Karpas-422 (cell line): Measurements from ENCODE around the gene ZFHX2. TPM values are rescaled to one million over a fixed set of nuclear protein-coding genes. Genes with fewer than 3 reads are reported as not detected.

Source experiments
- total RNA-seq: library from RNA; depleted of rRNA; stranded (reverse); fragments of >200 nt; shearing (Covaris generic); gene quantifications from 2 replicates; pipeline ENCODE4 v1.2.3, GENCODE V29; 2014; ENCODE audit warnings: low replicate concordance; rRNA removed

Gene ZFHX2
- total RNA-seq, 1 experiment from 2014 or later = 0.07 TPM

Other genes starting within 250 kb of the ZFHX2 start
- 48.3 and 70.4 TPM in 2 replicates for gene PPP1R3E, start 248.9 kb downstream of the ZFHX2 start, total RNA-seq
- 15.1 and 18.3 TPM in 2 replicates for gene BCL2L2, start 244.9 kb downstream of the ZFHX2 start, total RNA-seq
- gene PABPN1, start 230.3 kb downstream of the ZFHX2 start, total RNA-seq = 126 and 195 TPM in 2 replicates
- gene SLC22A17, start 198.9 kb downstream of the ZFHX2 start, total RNA-seq = not detected in 2 replicates
- not detected in 2 replicates for gene EFS, start 186.6 kb downstream of the ZFHX2 start, total RNA-seq
- not detected in 2 replicates for gene IL25, start 179.0 kb downstream of the ZFHX2 start, total RNA-seq
- gene CMTM5, start 174.7 kb downstream of the ZFHX2 start, total RNA-seq = not detected in 2 replicates
- not detected in 2 replicates for gene MYH6, start 143.5 kb downstream of the ZFHX2 start, total RNA-seq
- gene MYH7, start 116.1 kb downstream of the ZFHX2 start, total RNA-seq = not detected in 2 replicates
- gene NGDN, start 82.1 kb downstream of the ZFHX2 start, total RNA-seq = 77.5 and 82.2 TPM in 2 replicates
- gene THTPA, start 4.5 kb upstream of the ZFHX2 start, total RNA-seq = 16.2 and 57.5 TPM in 2 replicates
- gene AP1G2, start 16.0 kb upstream of the ZFHX2 start, total RNA-seq = 207 and 248 TPM in 2 replicates
- 0.29 TPM in 1 of 2 replicates, not detected in the other for gene JPH4, start 27.0 kb upstream of the ZFHX2 start, total RNA-seq
- gene DHRS2, start 84.6 kb upstream of the ZFHX2 start, total RNA-seq = 2.1 and 19.0 TPM in 2 replicates